ENCODE results near the gene APEX1.

GRCh38 chr14:20440465-20440864 is 14.6 kb upstream of the APEX1 start:
- TF ChIP-seq CTCF (IDR thresholded peaks at IDR 0.05) (no peak), POLR2A (IDR thresholded peaks at IDR 0.05) (no peak)
